Breast epithelium (tissue), 4 donors: ENCODE results near the gene WDR86. TPM values are rescaled to one million over a fixed set of nuclear protein-coding genes. Genes with fewer than 3 reads are reported as not detected.

Source experiments
- DNase-seq, 2 donors: peaks; one replicate each; pipeline ENCODE4 v3.0.0-alpha.2; 2019; ENCODE audit warnings: low spot score in 2 of 2
- H3K27ac ChIP-seq, 2 donors: fragments of 200-600 bp; sonication (generic) in 1 of 2; one replicate each; pipeline ENCODE4 v1.5.1; 2016 to 2019; ENCODE audit warnings: mild to moderate bottlenecking in 1 of 2
- H3K27me3 ChIP-seq, 2 donors: fragments of 200-600 bp; sonication (generic) in 1 of 2; one replicate each; pipeline versions ENCODE4 v1.5.1 to v1.6.0; 2017 to 2019; ENCODE audit warnings: control low read depth in 1 of 2, mild to moderate bottlenecking in 1 of 2
- H3K36me3 ChIP-seq: fragments of 200-600 bp; one replicate; pipeline ENCODE4 v1.5.1; 2019
- H3K4me1 ChIP-seq, 2 donors: fragments of 200-600 bp; sonication (generic); one replicate each; pipeline ENCODE4 v1.5.1; 2016 to 2019; ENCODE audit warnings: control low read depth in 1 of 2
- H3K4me3 ChIP-seq, 3 donors: fragments of 200-600 bp; sonication (generic); 1 replicate in 2 of 3; 2 replicates in 1 of 3; pipeline ENCODE4 v1.5.1; 2016 to 2019; ENCODE audit warnings: mild to moderate bottlenecking in 3 of 3, moderate library complexity in 2 of 3
- H3K9me3 ChIP-seq, 2 donors: fragments of 200-600 bp; sonication (generic) in 1 of 2; one replicate each; pipeline ENCODE4 v1.5.1; 2016 to 2019; ENCODE audit warnings: control low read depth in 1 of 2
- POLR2A ChIP-seq: fragments of 450-650 bp; IDR thresholded peaks from one replicate; pipeline ENCODE4 v1.6.1; 2016; ENCODE audit warnings: antibody characterized with exemption, mild to moderate bottlenecking, moderate library complexity
- POLR2AphosphoS5 ChIP-seq, 3 donors: sonication (generic); formaldehyde crosslinking; IDR thresholded peaks; one replicate each; pipeline ENCODE4 v1.6.1; 2017; ENCODE audit warnings: antibody characterized with exemption in 3 of 3
- intact Hi-C: fragments of 100-400 bp; cut with DNase I; formaldehyde crosslinking; loops from one replicate; pipeline ENCODE4 v1.15.1; 2023; ENCODE audit warnings: low total_unique reads
- total RNA-seq, 3 donors: library from RNA; depleted of rRNA; stranded (reverse); fragments of >200 nt; gene quantifications; one replicate each; pipeline ENCODE4 v1.1.0, GENCODE V29; 2016
- TF ChIP-seq, protein P1 (sequence below), 3 donors: fragments of 450-650 bp; IDR thresholded peaks; one replicate each; pipeline ENCODE4 v1.5.1; 2016 to 2017; ENCODE audit warnings: antibody characterized with exemption in 3 of 3, mild to moderate bottlenecking in 3 of 3, moderate library complexity in 3 of 3

Gene WDR86
- total RNA-seq, 3 donors from 2014 or later = 15.5 to 61.5 (median 57.0) TPM

DNA sequence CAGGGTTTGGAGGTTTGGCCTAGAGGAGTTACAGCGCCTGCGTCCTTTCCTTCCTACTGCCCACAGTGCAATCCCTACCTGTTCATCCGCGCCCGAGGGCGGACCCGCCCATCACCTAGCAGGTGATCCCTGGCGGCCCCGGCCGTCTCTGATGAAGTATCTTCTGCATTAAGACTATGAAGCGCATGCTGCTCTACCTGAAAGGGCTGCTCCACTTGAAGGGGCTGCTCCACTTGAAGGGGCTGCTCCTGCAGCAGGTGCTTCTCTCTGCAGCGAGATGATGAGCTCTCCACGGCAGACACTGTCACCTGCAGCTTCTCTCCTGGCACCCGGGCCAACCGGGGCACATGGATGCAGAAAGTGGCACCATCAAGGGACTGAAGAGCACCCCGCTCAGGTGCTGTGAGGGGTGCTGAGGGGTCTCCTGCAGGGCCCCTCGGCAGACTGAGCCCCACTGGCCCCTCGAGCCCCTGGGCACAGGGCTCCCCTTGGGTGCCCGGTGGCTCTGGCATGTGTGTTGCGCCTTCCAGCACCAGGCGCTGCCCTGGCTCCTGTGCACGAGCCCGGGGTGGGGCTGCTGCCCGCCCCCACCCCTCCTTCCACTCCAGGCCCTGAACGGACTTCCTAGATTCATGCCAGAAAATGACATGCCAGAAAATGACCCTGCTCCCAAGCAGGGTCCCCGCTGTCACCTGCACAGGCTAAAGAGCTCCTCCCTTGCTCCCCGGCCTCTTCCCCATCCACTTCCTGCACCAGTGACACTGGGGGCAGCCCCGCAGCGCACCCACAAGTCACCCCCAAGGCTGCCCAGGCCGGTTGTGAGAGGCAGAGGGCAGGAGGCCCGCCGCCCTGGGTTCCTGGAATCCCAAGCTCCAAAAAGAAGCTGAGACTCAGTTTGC is 29.4 kb downstream of the WDR86 start:
- intact Hi-C loops = no loop called here

DNA sequence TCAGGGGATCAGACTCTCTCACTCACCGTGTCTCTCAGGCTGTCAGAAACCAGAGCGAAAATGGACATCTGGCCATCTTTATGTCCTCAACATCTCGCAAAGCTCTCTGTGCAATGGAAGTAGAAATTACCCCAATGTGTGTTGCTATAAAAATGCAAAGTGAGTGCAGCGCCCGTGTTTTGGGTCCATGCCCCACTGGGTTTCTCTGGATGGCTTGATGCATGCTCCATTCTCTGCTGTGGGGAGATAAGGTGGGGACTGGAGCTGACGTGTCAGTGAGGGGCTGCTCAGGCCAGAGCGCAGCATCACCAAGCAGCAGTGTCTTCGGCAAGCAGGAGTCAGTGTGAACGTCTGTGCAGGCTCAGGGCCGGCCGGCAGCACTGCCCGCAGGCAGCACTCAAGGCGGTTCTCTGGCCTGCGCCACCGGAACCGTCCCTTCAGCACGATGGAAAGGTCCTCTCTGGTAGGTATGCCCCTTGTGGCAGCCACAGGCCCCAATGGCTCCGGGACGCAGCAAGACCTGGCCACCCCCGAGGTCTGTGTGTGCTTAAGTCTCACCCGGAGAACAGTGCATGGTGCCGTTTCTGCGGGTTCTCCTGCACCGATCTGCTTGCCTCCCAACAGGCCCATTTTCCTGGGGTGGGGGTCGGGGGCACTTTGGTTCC is 30.2 kb downstream of the WDR86 start:
- H3K27ac ChIP-seq = no peak overlapping the region
- H3K4me3 ChIP-seq = no peak overlapping the region
- no peaks in the 10 kb centered on the region for H3K4me1 ChIP-seq
- H3K9me3 ChIP-seq = no peaks in the 10 kb centered on the region
- intact Hi-C loops = loop anchor here (1.0 kb wide), 1 partner anchor 25 kb away; no protein-coding TSS in a partner anchor
- no peaks in the 10 kb centered on the region for H3K27me3 ChIP-seq
- no peak for DNase-seq
- TF ChIP-seq POLR2AphosphoS5 (IDR thresholded peaks at IDR 0.05) (no peak), POLR2A (no peak)
- TF ChIP-seq, protein P1, sequence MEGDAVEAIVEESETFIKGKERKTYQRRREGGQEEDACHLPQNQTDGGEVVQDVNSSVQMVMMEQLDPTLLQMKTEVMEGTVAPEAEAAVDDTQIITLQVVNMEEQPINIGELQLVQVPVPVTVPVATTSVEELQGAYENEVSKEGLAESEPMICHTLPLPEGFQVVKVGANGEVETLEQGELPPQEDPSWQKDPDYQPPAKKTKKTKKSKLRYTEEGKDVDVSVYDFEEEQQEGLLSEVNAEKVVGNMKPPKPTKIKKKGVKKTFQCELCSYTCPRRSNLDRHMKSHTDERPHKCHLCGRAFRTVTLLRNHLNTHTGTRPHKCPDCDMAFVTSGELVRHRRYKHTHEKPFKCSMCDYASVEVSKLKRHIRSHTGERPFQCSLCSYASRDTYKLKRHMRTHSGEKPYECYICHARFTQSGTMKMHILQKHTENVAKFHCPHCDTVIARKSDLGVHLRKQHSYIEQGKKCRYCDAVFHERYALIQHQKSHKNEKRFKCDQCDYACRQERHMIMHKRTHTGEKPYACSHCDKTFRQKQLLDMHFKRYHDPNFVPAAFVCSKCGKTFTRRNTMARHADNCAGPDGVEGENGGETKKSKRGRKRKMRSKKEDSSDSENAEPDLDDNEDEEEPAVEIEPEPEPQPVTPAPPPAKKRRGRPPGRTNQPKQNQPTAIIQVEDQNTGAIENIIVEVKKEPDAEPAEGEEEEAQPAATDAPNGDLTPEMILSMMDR (IDR thresholded peaks at IDR 0.05) = no peak
- H3K36me3 ChIP-seq = no peaks in the 10 kb centered on the region

More for the DNA sequence above, 29.4 kb downstream of the WDR86 start:
- Histone ChIP-seq H3K36me3 (no peaks in the 10 kb centered on the region), H3K4me3 (no peak overlapping the region), H3K4me1 (no peaks in the 10 kb centered on the region), H3K27me3 (no peaks in the 10 kb centered on the region), H3K27ac (no peak overlapping the region), H3K9me3 (no peaks in the 10 kb centered on the region)
- DNase-seq = no peak
- no peak for TF ChIP-seq POLR2AphosphoS5 (IDR thresholded peaks at IDR 0.05)
- TF ChIP-seq, protein P1 (IDR thresholded peaks at IDR 0.05) = no peak
- no peak for TF ChIP-seq POLR2A

DNA sequence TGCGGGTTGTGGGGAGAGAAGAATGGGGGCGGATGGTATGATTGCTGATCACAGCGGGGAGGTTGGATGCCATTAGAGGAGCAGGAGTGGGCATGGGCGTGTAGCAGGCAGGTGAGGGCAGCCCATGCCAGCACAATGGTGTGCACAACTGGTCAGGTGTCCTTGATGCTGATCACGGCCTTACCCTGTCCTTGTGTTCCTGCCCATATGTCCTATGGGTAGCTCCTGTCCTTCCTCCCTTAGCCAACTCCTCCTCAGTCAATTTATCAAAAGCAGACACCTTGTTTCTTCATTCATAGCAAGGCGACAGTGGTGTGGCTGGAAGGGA is 30.7 kb downstream of the WDR86 start:
- peak overlapping the region in 1 of 2 donors; percentile 43 for H3K27ac ChIP-seq
- DNase-seq = no peak
- no peaks in the 10 kb centered on the region for H3K9me3 ChIP-seq
- no peak overlapping the region for H3K4me3 ChIP-seq
- H3K36me3 ChIP-seq = no peaks in the 10 kb centered on the region
- no peaks in the 10 kb centered on the region for H3K4me1 ChIP-seq
- intact Hi-C loops = loop anchor here (1.0 kb wide), 1 partner anchor 25 kb away; no protein-coding TSS in a partner anchor
- no peaks in the 10 kb centered on the region for H3K27me3 ChIP-seq
- TF ChIP-seq POLR2A = no peak
- TF ChIP-seq, protein P1 (IDR thresholded peaks at IDR 0.05) = no peak
- no peak for TF ChIP-seq POLR2AphosphoS5 (IDR thresholded peaks at IDR 0.05)

DNA sequence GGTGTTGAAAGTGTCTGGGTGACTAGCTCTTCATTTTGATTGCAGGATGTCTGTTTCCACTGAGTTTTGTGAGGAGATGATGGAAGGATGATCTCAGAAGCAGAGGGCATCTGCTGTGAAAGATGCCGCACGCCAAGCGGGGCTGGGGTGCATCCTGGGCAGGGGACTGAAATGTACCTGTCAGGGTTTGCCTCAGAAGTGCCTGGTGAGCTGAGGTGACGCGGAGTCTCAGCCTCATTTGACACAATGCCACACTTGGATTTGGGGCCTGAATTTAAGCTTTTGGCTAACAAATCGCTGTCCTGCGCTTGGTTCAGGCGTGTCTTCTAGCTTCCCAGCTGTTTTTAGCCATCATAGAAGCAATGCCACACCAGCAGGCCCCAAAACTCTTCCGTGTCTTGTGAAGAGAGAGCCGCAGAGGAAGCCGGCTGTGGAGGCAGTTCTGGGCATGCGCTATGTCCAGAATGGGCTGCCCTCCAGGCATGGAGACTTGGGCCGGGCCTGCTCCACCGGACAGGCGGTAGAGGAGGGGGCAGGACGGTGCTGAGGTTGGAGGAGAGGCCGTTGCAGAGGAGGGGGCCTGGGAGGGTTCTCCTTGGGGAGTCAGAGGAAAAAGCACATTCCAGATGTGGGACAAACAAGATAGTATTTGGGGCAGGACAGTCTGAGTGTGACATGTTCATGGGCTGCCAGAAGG is 31.2 kb downstream of the WDR86 start:
- H3K4me1 ChIP-seq = no peaks in the 10 kb centered on the region
- H3K27ac ChIP-seq = peak overlapping the region in 1 of 2 donors; percentile 43
- intact Hi-C loops = loop anchor here (1.0 kb wide), 1 partner anchor 24 kb away; no protein-coding TSS in a partner anchor
- no peaks in the 10 kb centered on the region for H3K27me3 ChIP-seq
- no peak for DNase-seq
- no peaks in the 10 kb centered on the region for H3K9me3 ChIP-seq
- no peaks in the 10 kb centered on the region for H3K36me3 ChIP-seq
- TF ChIP-seq POLR2AphosphoS5 (IDR thresholded peaks at IDR 0.05) = no peak
- no peak for TF ChIP-seq POLR2A
- TF ChIP-seq, protein P1 (IDR thresholded peaks at IDR 0.05) = no peak
- no peak overlapping the region for H3K4me3 ChIP-seq
